ENCODE measurements around the gene RNASE1. TPM values are rescaled to one million over a fixed set of nuclear protein-coding genes. Genes with fewer than 3 reads are reported as not detected.
A peak's percentile ranks its signal among the peaks of the same experiment; 100 is the strongest.
"Not testable (repeated sequence)": the region's sequence is repeated elsewhere in the genome, so short reads cannot be mapped to it uniquely, and the experiment has no call there.

The RNASE1 gene
- total and polyA plus RNA-seq, 3 experiments from 2014 or later: 3.5 to 4.3 TPM; not detected in 1

GRCh38 chr14:20830831-20831230 is 28.2 kb upstream of the RNASE1 start:
- Mint-ChIP-seq H3K4me1 (no peaks in the 10 kb centered on the region), H3K27me3 (peaks cover 5 to 8% of the 10 kb centered on the region in 2 donors), H3K4me3 (no peak overlapping the region), H3K9me3 (peaks cover 0 to 9% (median 4%) of the 10 kb centered on the region in 5 donors), H3K36me3 (peaks cover 0 to 7% (median 0%) of the 10 kb centered on the region in 3 donors), H3K27ac (peak overlapping the region in 1 of 8 donors; percentile 33)
- CTCF ChIA-PET: no interaction called here
- Histone ChIP-seq H3K9me3 (ENCODE audit: low read length) (no peaks in the 10 kb centered on the region), H3K27ac (ENCODE audit: low read depth, low read length) (no peak overlapping the region), H3K27me3 (ENCODE audit: insufficient read depth, low read length, poor library complexity, severe bottlenecking) (no peaks in the 10 kb centered on the region), H3K4me3 (ENCODE audit: low read length) (no peak overlapping the region), H3K4me1 (ENCODE audit: insufficient read depth, low read length) (no peaks in the 10 kb centered on the region), H3K36me3 (ENCODE audit: insufficient read depth, low read length) (no peaks in the 10 kb centered on the region)
- no peak for DNase-seq
- POLR2A ChIA-PET: no interaction called here

GRCh38 chr14:20828024-20828694 is 25.5 kb upstream of the RNASE1 start:
- POLR2A ChIA-PET; H3K4me1 ChIP-seq (ENCODE audit: insufficient read depth, low read length); H3K9me3 Mint-ChIP-seq; H3K4me3 ChIP-seq (ENCODE audit: low read length); H3K27me3 ChIP-seq (ENCODE audit: insufficient read depth, low read length, poor library complexity, severe bottlenecking); H3K4me1 Mint-ChIP-seq; H3K36me3 Mint-ChIP-seq; H3K36me3 ChIP-seq (ENCODE audit: insufficient read depth, low read length); DNase-seq; H3K9me3 ChIP-seq (ENCODE audit: low read length); H3K27ac ChIP-seq (ENCODE audit: low read depth, low read length); H3K27ac Mint-ChIP-seq; CTCF ChIA-PET; H3K4me3 Mint-ChIP-seq: not testable (repeated sequence)
- H3K27me3 Mint-ChIP-seq: peaks cover 13 to 25% of the 10 kb centered on the region in 2 donors

GRCh38 chr14:20827326-20827725 is 24.7 kb upstream of the RNASE1 start:
- no peaks in the 10 kb centered on the region for H3K9me3 ChIP-seq (ENCODE audit: low read length)
- H3K27me3 Mint-ChIP-seq: peaks cover 13 to 31% of the 10 kb centered on the region in 2 donors
- no peak overlapping the region for H3K4me3 Mint-ChIP-seq
- peak overlapping the region in 1 of 8 donors; percentile 89 for H3K27ac Mint-ChIP-seq
- no peaks in the 10 kb centered on the region for H3K4me1 Mint-ChIP-seq
- H3K36me3 ChIP-seq (ENCODE audit: insufficient read depth, low read length): no peaks in the 10 kb centered on the region
- no peak for DNase-seq
- no peak overlapping the region for H3K4me3 ChIP-seq (ENCODE audit: low read length)
- no peak overlapping the region for H3K27ac ChIP-seq (ENCODE audit: low read depth, low read length)
- no peaks in the 10 kb centered on the region for H3K27me3 ChIP-seq (ENCODE audit: insufficient read depth, low read length, poor library complexity, severe bottlenecking)
- peaks cover 0 to 9% (median 4%) of the 10 kb centered on the region in 5 donors for H3K9me3 Mint-ChIP-seq
- peaks cover 0 to 7% (median 0%) of the 10 kb centered on the region in 3 donors for H3K36me3 Mint-ChIP-seq
- ChIA-PET CTCF (no interaction called here), POLR2A (no interaction called here)
- H3K4me1 ChIP-seq (ENCODE audit: insufficient read depth, low read length): no peaks in the 10 kb centered on the region

- H3K27ac ChIP-seq (ENCODE audit: low read depth, low read length); POLR2A ChIA-PET; H3K36me3 ChIP-seq (ENCODE audit: insufficient read depth, low read length); H3K27me3 ChIP-seq (ENCODE audit: insufficient read depth, low read length, poor library complexity, severe bottlenecking); H3K9me3 ChIP-seq (ENCODE audit: low read length); H3K4me1 Mint-ChIP-seq; H3K4me3 Mint-ChIP-seq; H3K36me3 Mint-ChIP-seq; H3K4me3 ChIP-seq (ENCODE audit: low read length); DNase-seq; H3K4me1 ChIP-seq (ENCODE audit: insufficient read depth, low read length); H3K9me3 Mint-ChIP-seq; CTCF ChIA-PET; H3K27ac Mint-ChIP-seq: not testable (repeated sequence)
- H3K27me3 Mint-ChIP-seq: peaks cover 13 to 37% of the 10 kb centered on the region in 2 donors
Measured at GRCh38 chr14:20826666-20827065, 24.0 kb upstream of the RNASE1 start.

- Mint-ChIP-seq H3K27me3 (peaks cover 13 to 44% of the 10 kb centered on the region in 2 donors), H3K4me3 (no peak overlapping the region), H3K4me1 (no peaks in the 10 kb centered on the region), H3K9me3 (peaks cover 0 to 7% (median 4%) of the 10 kb centered on the region in 5 donors), H3K36me3 (peaks cover 0 to 4% (median 0%) of the 10 kb centered on the region in 3 donors), H3K27ac (no peak overlapping the region)
- Histone ChIP-seq H3K36me3 (ENCODE audit: insufficient read depth, low read length) (no peaks in the 10 kb centered on the region), H3K9me3 (ENCODE audit: low read length) (no peaks in the 10 kb centered on the region), H3K4me3 (ENCODE audit: low read length) (no peak overlapping the region), H3K27ac (ENCODE audit: low read depth, low read length) (no peak overlapping the region), H3K4me1 (ENCODE audit: insufficient read depth, low read length) (no peaks in the 10 kb centered on the region), H3K27me3 (ENCODE audit: insufficient read depth, low read length, poor library complexity, severe bottlenecking) (no peaks in the 10 kb centered on the region)
- CTCF ChIA-PET: no interaction called here
- DNase-seq: no peak
- POLR2A ChIA-PET: no interaction called here
Measured at GRCh38 chr14:20823859-20824258, 21.2 kb upstream of the RNASE1 start.

GRCh38 chr14:20821521-20822108 is 19.0 kb upstream of the RNASE1 start:
- H3K36me3 Mint-ChIP-seq; DNase-seq; H3K4me3 Mint-ChIP-seq; H3K9me3 Mint-ChIP-seq; H3K36me3 ChIP-seq (ENCODE audit: insufficient read depth, low read length); POLR2A ChIA-PET; H3K4me1 ChIP-seq (ENCODE audit: insufficient read depth, low read length); CTCF ChIA-PET; H3K4me3 ChIP-seq (ENCODE audit: low read length); H3K27me3 ChIP-seq (ENCODE audit: insufficient read depth, low read length, poor library complexity, severe bottlenecking); H3K27ac Mint-ChIP-seq; H3K9me3 ChIP-seq (ENCODE audit: low read length); H3K4me1 Mint-ChIP-seq: not testable (repeated sequence)
- peaks cover 10 to 44% of the 10 kb centered on the region in 2 donors for H3K27me3 Mint-ChIP-seq
- H3K27ac ChIP-seq (ENCODE audit: low read depth, low read length): peak overlapping the region; percentile 31

GRCh38 chr14:20820063-20820904 is 17.6 kb upstream of the RNASE1 start:
- ChIA-PET POLR2A (no interaction called here), CTCF (interaction anchor here (1.4 kb wide), 1 partner anchor 9 kb away, joined by 4 read pairs; no protein-coding TSS in a partner anchor)
- Histone ChIP-seq H3K4me3 (ENCODE audit: low read length) (no peak overlapping the region), H3K36me3 (ENCODE audit: insufficient read depth, low read length) (no peaks in the 10 kb centered on the region), H3K4me1 (ENCODE audit: insufficient read depth, low read length) (no peaks in the 10 kb centered on the region), H3K27ac (ENCODE audit: low read depth, low read length) (no peak overlapping the region), H3K27me3 (ENCODE audit: insufficient read depth, low read length, poor library complexity, severe bottlenecking) (no peaks in the 10 kb centered on the region), H3K9me3 (ENCODE audit: low read length) (no peaks in the 10 kb centered on the region)
- peak overlapping the region in 1 of 8 donors; percentile 15 for H3K27ac Mint-ChIP-seq
- no peak overlapping the region for H3K4me3 Mint-ChIP-seq
- H3K4me1 Mint-ChIP-seq: no peaks in the 10 kb centered on the region
- no peaks in the 10 kb centered on the region for H3K36me3 Mint-ChIP-seq
- no peak for DNase-seq
- peaks cover 8 to 43% of the 10 kb centered on the region in 2 donors for H3K27me3 Mint-ChIP-seq
- no peaks in the 10 kb centered on the region for H3K9me3 Mint-ChIP-seq

GRCh38 chr14:20818861-20819260 is 16.2 kb upstream of the RNASE1 start:
- Mint-ChIP-seq H3K4me1 (no peaks in the 10 kb centered on the region), H3K27me3 (peaks cover 2 to 31% of the 10 kb centered on the region in 2 donors), H3K36me3 (no peaks in the 10 kb centered on the region), H3K9me3 (no peaks in the 10 kb centered on the region), H3K4me3 (no peak overlapping the region), H3K27ac (no peak overlapping the region)
- Histone ChIP-seq H3K27me3 (ENCODE audit: insufficient read depth, low read length, poor library complexity, severe bottlenecking) (no peaks in the 10 kb centered on the region), H3K27ac (ENCODE audit: low read depth, low read length) (no peak overlapping the region), H3K36me3 (ENCODE audit: insufficient read depth, low read length) (no peaks in the 10 kb centered on the region), H3K9me3 (ENCODE audit: low read length) (no peaks in the 10 kb centered on the region), H3K4me3 (ENCODE audit: low read length) (no peak overlapping the region), H3K4me1 (ENCODE audit: insufficient read depth, low read length) (no peaks in the 10 kb centered on the region)
- CTCF ChIA-PET: no interaction called here
- POLR2A ChIA-PET: no interaction called here
- no peak for DNase-seq

Data from CD8-positive, alpha-beta memory T cell (primary cell).